GDM1 (cell line): ENCODE data around the gene ACSBG1.
A peak's percentile ranks its signal among the peaks of the same experiment; 100 is the strongest.

Source experiments
- DNase-seq: peaks from one replicate; lab custom pipeline; 2025; lab: John Stamatoyannopoulos, UW

The ACSBG1 gene

GRCh38 chr15:78201281-78202190 is 32.8 kb downstream of the ACSBG1 start:
- no peak for DNase-seq

- DNase-seq, result no peak
Observed at GRCh38 chr15:78200276-78200930, 34.0 kb downstream of the ACSBG1 start.

- no peak for DNase-seq
Observed at GRCh38 chr15:78197632-78198031, 36.7 kb downstream of the ACSBG1 start.

GRCh38 chr15:78195735-78196201 is 38.6 kb downstream of the ACSBG1 start:
- DNase-seq, result peak; percentile 51

GRCh38 chr15:78194568-78194925 is 39.8 kb downstream of the ACSBG1 start:
- DNase-seq, result no peak

GRCh38 chr15:78193731-78194567 is 40.4 kb downstream of the ACSBG1 start:
- no peak for DNase-seq

- no peak for DNase-seq
Observed at GRCh38 chr15:78192826-78193594, 41.4 kb downstream of the ACSBG1 start.

GRCh38 chr15:78182821-78183220 is 51.5 kb downstream of the ACSBG1 start:
- DNase-seq, result no peak

GRCh38 chr15:78182336-78182700 is 52.0 kb downstream of the ACSBG1 start:
- DNase-seq, result no peak

GRCh38 chr15:78179906-78180305 is 54.5 kb downstream of the ACSBG1 start:
- no peak for DNase-seq

GRCh38 chr15:78179286-78179840 is 55.0 kb downstream of the ACSBG1 start:
- DNase-seq, result no peak

GRCh38 chr15:78178064-78178463 is 56.3 kb downstream of the ACSBG1 start:
- no peak for DNase-seq

GRCh38 chr15:78177447-78177873 is 56.9 kb downstream of the ACSBG1 start:
- DNase-seq, result no peak

GRCh38 chr15:78175330-78175729 is 59.0 kb downstream of the ACSBG1 start:
- no peak for DNase-seq

- DNase-seq, result peak; percentile 53
Observed at GRCh38 chr15:78174401-78174800, 60.0 kb downstream of the ACSBG1 start.

- DNase-seq, result no peak
Observed at GRCh38 chr15:78171864-78172472, 62.4 kb downstream of the ACSBG1 start.

- DNase-seq, result no peak
Observed at GRCh38 chr15:78170848-78171773, 63.3 kb downstream of the ACSBG1 start.

GRCh38 chr15:78168608-78169007 is 65.8 kb downstream of the ACSBG1 start:
- no peak for DNase-seq

- no peak for DNase-seq
Observed at GRCh38 chr15:78167227-78167888, 67.0 kb downstream of the ACSBG1 start.
